ENCODE data around the gene DLGAP1.

Gene DLGAP1

DNA sequence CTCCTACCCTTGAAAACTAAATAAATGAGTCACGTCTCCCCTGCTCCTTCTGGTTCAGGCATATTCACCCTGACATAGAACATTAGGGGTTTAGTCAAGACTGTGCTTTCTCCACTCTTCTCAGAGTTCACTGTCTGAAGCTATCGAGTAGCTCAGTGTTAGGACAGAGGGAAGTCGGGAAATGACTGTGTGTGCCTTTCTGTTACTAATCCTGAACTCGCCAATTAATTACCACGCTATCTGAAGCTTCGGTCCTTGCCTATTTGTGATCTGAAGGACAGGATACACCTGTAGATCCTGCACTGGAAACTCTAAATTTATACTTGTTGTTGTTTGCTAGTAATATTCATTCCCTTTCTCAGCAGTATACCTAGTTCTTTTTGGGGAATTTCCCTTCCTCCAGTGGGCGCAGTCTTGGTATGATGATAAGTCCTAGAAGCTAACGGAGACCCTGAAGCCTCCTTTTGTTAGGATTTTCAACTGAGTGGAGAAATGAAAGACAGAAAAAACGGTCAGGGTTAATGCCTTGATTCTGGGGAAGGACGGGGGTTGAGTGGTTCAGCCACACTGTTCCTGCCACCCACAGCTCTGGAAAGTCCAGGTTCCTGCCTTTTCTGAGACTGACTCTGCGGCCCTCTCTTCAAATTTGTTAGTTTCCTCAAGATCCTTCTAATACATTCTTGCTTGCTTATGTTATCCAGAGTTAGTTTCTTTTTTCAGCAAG is 218.0 kb downstream of the DLGAP1 start:
- Histone ChIP-seq H3K4me2 (ENCODE audit: low read length) (no peak overlapping the region), H3K4me1 (ENCODE audit: control insufficient read depth, insufficient read depth, low read length) (no peaks in the 10 kb centered on the region), H3K4me3 (ENCODE audit: low read length) (no peak overlapping the region), H3K9ac (ENCODE audit: low read depth, low read length) (no peak overlapping the region), H3K9me3 (replicated peaks; ENCODE audit: low read length) (peaks cover 3% of the 10 kb centered on the region), H3K36me3 (ENCODE audit: insufficient read depth, low read length) (no peaks in the 10 kb centered on the region), H3K27me3 (ENCODE audit: control insufficient read depth, insufficient read depth, low read length) (no peaks in the 10 kb centered on the region)

GRCh38 chr18:4233468-4233867 is 221.6 kb downstream of the DLGAP1 start:
- Histone ChIP-seq H3K4me3 (ENCODE audit: low read length) (no peak overlapping the region), H3K36me3 (ENCODE audit: insufficient read depth, low read length) (no peaks in the 10 kb centered on the region), H3K9me3 (replicated peaks; ENCODE audit: low read length) (peaks cover 3% of the 10 kb centered on the region), H3K4me1 (ENCODE audit: control insufficient read depth, insufficient read depth, low read length) (no peaks in the 10 kb centered on the region), H3K4me2 (ENCODE audit: low read length) (no peak overlapping the region), H3K9ac (ENCODE audit: low read depth, low read length) (no peak overlapping the region), H3K27me3 (ENCODE audit: control insufficient read depth, insufficient read depth, low read length) (no peaks in the 10 kb centered on the region)

- H3K4me2 ChIP-seq (ENCODE audit: low read length) = no peak overlapping the region
- H3K27me3 ChIP-seq (ENCODE audit: control insufficient read depth, insufficient read depth, low read length) = no peaks in the 10 kb centered on the region
- peaks cover 3% of the 10 kb centered on the region for H3K9me3 ChIP-seq (replicated peaks; ENCODE audit: low read length)
- no peaks in the 10 kb centered on the region for H3K4me1 ChIP-seq (ENCODE audit: control insufficient read depth, insufficient read depth, low read length)
- H3K9ac ChIP-seq (ENCODE audit: low read depth, low read length) = no peak overlapping the region
- H3K36me3 ChIP-seq (ENCODE audit: insufficient read depth, low read length) = no peaks in the 10 kb centered on the region
- no peak overlapping the region for H3K4me3 ChIP-seq (ENCODE audit: low read length)
Measured at GRCh38 chr18:4232656-4233055, 222.5 kb downstream of the DLGAP1 start.

- Histone ChIP-seq H3K4me3 (ENCODE audit: low read length) (no peak overlapping the region), H3K9ac (ENCODE audit: low read depth, low read length) (no peak overlapping the region), H3K27me3 (ENCODE audit: control insufficient read depth, insufficient read depth, low read length) (no peaks in the 10 kb centered on the region), H3K4me1 (ENCODE audit: control insufficient read depth, insufficient read depth, low read length) (no peaks in the 10 kb centered on the region), H3K9me3 (replicated peaks; ENCODE audit: low read length) (peaks cover 3% of the 10 kb centered on the region), H3K4me2 (ENCODE audit: low read length) (no peak overlapping the region), H3K36me3 (ENCODE audit: insufficient read depth, low read length) (no peaks in the 10 kb centered on the region)
Measured at GRCh38 chr18:4231260-4231659, 223.8 kb downstream of the DLGAP1 start.

DNA sequence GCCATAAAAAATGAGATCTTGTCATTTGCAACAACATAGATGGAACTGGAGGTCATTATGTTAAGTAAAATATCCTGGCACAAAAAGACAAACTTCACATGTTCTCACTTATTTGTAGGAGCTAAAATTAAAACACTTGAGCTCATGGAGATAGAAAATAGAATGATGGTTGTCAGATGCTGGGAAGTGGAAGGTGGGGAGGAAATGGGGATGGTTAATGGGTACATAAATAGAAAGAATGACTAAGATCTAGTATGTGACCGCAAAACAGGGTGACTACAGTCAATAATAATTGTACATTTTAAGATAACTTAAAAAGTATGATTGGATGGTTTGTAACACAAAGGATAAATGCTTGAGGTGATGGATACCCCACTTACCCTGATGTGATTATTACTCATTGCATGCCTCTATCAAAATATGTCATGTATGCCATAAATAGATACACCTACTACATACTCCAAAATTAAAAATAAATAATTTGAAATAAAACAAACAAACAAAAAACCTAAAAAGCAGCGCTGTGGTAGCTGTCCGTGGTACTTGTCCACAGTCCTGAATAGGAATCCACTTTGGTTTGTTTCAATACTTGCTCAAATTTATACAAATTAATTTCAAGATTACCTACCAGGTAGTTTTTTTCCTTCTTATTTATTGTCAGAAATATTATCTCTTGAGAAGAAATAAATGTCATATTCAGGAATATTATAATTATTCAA is 224.5 kb downstream of the DLGAP1 start:
- Histone ChIP-seq H3K4me1 (ENCODE audit: control insufficient read depth, insufficient read depth, low read length) (no peaks in the 10 kb centered on the region), H3K9ac (ENCODE audit: low read depth, low read length) (no peak overlapping the region), H3K9me3 (replicated peaks; ENCODE audit: low read length) (peaks cover 3% of the 10 kb centered on the region), H3K4me3 (ENCODE audit: low read length) (no peak overlapping the region), H3K4me2 (ENCODE audit: low read length) (no peak overlapping the region), H3K36me3 (ENCODE audit: insufficient read depth, low read length) (no peaks in the 10 kb centered on the region), H3K27me3 (ENCODE audit: control insufficient read depth, insufficient read depth, low read length) (no peaks in the 10 kb centered on the region)

- Histone ChIP-seq H3K4me1 (ENCODE audit: control insufficient read depth, insufficient read depth, low read length) (no peaks in the 10 kb centered on the region), H3K36me3 (ENCODE audit: insufficient read depth, low read length) (no peaks in the 10 kb centered on the region), H3K9ac (ENCODE audit: low read depth, low read length) (no peak overlapping the region), H3K4me2 (ENCODE audit: low read length) (no peak overlapping the region), H3K4me3 (ENCODE audit: low read length) (no peak overlapping the region), H3K9me3 (replicated peaks; ENCODE audit: low read length) (no peaks in the 10 kb centered on the region), H3K27me3 (ENCODE audit: control insufficient read depth, insufficient read depth, low read length) (no peaks in the 10 kb centered on the region)
Measured at GRCh38 chr18:4224031-4224704, 230.9 kb downstream of the DLGAP1 start.

DNA sequence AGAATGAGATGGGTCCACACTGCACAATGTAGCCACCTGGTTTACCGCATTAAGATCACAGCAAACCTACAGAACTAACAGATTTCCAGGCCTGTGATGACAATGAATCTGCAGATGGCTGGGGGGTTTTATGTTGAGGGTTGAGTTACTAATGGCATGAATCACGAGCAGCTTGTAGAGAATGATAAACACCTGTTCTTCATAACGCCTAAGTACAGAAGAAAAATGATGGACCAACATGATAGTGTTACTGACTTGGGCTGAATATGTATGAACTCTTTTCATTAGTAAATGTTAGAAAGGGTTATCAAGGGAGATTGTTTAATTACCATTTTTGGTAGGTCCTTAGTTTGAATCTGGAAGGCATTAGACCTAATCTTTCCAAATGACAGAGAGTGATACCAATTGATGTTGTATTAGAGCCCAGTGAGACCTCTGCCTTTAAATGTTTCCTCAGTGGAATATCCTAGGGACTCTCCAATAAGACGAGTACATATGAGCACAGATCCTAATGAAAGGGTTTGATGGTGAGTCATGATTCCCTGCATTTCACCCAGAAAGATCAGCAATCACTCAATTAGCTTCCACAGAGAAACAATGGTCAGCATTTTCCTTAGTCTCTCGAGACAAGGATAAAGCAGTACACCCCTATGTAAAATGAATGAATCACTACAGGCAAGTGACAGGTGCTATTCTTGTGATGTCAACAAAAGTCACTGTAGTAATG is 243.8 kb downstream of the DLGAP1 start:
- no peak overlapping the region for H3K9ac ChIP-seq (ENCODE audit: low read depth, low read length)
- no peak overlapping the region for H3K4me3 ChIP-seq (ENCODE audit: low read length)
- no peaks in the 10 kb centered on the region for H3K4me1 ChIP-seq (ENCODE audit: control insufficient read depth, insufficient read depth, low read length)
- H3K9me3 ChIP-seq (replicated peaks; ENCODE audit: low read length) = peaks cover 3% of the 10 kb centered on the region
- H3K27me3 ChIP-seq (ENCODE audit: control insufficient read depth, insufficient read depth, low read length) = no peaks in the 10 kb centered on the region
- H3K4me2 ChIP-seq (ENCODE audit: low read length) = no peak overlapping the region
- H3K36me3 ChIP-seq (ENCODE audit: insufficient read depth, low read length) = no peaks in the 10 kb centered on the region

GRCh38 chr18:4208366-4208765 is 246.7 kb downstream of the DLGAP1 start:
- no peaks in the 10 kb centered on the region for H3K27me3 ChIP-seq (ENCODE audit: control insufficient read depth, insufficient read depth, low read length)
- no peaks in the 10 kb centered on the region for H3K4me1 ChIP-seq (ENCODE audit: control insufficient read depth, insufficient read depth, low read length)
- no peak overlapping the region for H3K4me2 ChIP-seq (ENCODE audit: low read length)
- H3K4me3 ChIP-seq (ENCODE audit: low read length) = no peak overlapping the region
- H3K9ac ChIP-seq (ENCODE audit: low read depth, low read length) = no peak overlapping the region
- H3K36me3 ChIP-seq (ENCODE audit: insufficient read depth, low read length) = no peaks in the 10 kb centered on the region
- H3K9me3 ChIP-seq (replicated peaks; ENCODE audit: low read length) = no peaks in the 10 kb centered on the region

GRCh38 chr18:4207383-4207985 is 247.6 kb downstream of the DLGAP1 start:
- H3K4me2 ChIP-seq (ENCODE audit: low read length) = no peak overlapping the region
- H3K27me3 ChIP-seq (ENCODE audit: control insufficient read depth, insufficient read depth, low read length) = no peaks in the 10 kb centered on the region
- H3K36me3 ChIP-seq (ENCODE audit: insufficient read depth, low read length) = no peaks in the 10 kb centered on the region
- no peaks in the 10 kb centered on the region for H3K4me1 ChIP-seq (ENCODE audit: control insufficient read depth, insufficient read depth, low read length)
- H3K9ac ChIP-seq (ENCODE audit: low read depth, low read length) = no peak overlapping the region
- no peaks in the 10 kb centered on the region for H3K9me3 ChIP-seq (replicated peaks; ENCODE audit: low read length)
- no peak overlapping the region for H3K4me3 ChIP-seq (ENCODE audit: low read length)

- Histone ChIP-seq H3K4me1 (ENCODE audit: control insufficient read depth, insufficient read depth, low read length) (no peaks in the 10 kb centered on the region), H3K9ac (ENCODE audit: low read depth, low read length) (no peak overlapping the region), H3K4me3 (ENCODE audit: low read length) (no peak overlapping the region), H3K27me3 (ENCODE audit: control insufficient read depth, insufficient read depth, low read length) (no peaks in the 10 kb centered on the region), H3K4me2 (ENCODE audit: low read length) (no peak overlapping the region), H3K9me3 (replicated peaks; ENCODE audit: low read length) (peaks cover 4% of the 10 kb centered on the region), H3K36me3 (ENCODE audit: insufficient read depth, low read length) (no peaks in the 10 kb centered on the region)
Measured at GRCh38 chr18:4204438-4204720, 250.7 kb downstream of the DLGAP1 start.
